Thyroid gland (tissue), 4 donors: ENCODE measurements around the gene TBC1D22A.

ENCODE experiments used
- POLR2A ChIP-seq, 2 donors: fragments of 450-650 bp; IDR thresholded peaks; one replicate each; pipeline ENCODE4 v1.6.1; 2017; ENCODE audit warnings: antibody characterized with exemption in 2 of 2, mild to moderate bottlenecking in 2 of 2, moderate library complexity in 1 of 2
- TF ChIP-seq, protein P1 (sequence below), 6 experiments: fragments of 200-600 bp in 3 of 6; fragments of 450-650 bp in 3 of 6; sonication (generic) in 3 of 6; IDR thresholded peaks; one replicate each; pipeline ENCODE4 v1.5.1; 2016 to 2019; ENCODE audit warnings: antibody characterized with exemption in 6 of 6, mild to moderate bottlenecking in 2 of 6, inconsistent platforms in 1 of 6, moderate library complexity in 1 of 6

DNA sequence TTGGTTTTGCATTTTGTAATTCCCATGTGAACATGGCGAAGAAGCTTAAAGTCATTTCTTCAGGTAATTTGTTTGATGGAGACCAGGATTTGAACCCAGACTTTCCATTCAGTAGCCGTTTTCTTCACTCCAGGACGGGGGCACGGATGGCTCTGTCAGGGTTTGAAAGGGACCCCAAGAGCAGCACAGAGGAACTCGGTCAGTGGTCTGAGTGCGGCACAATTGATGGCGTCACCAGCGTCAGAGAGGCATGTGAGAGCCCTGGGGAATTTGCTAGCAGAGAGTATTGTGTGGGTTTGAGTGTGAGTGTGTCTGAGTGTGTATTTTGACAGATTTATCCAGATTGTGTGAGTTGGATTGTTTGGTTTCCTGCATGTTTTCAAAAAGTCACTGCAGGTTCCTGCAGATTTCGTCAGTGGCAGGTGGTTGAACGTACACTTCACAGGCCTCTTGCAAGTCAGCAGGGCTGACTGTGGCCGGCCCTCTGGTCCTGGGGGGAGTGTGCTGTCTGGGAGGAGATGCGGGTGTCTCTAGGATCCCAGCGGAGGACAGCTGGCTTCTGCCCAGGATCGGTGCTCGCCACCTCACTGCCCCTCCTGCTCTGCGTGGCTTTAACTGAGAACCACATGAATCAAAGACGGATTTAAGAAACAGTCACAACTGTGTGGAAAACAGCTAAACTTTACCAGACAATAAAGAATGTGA lies 199.3 kb downstream of the TBC1D22A start:
- TF ChIP-seq, protein P1, sequence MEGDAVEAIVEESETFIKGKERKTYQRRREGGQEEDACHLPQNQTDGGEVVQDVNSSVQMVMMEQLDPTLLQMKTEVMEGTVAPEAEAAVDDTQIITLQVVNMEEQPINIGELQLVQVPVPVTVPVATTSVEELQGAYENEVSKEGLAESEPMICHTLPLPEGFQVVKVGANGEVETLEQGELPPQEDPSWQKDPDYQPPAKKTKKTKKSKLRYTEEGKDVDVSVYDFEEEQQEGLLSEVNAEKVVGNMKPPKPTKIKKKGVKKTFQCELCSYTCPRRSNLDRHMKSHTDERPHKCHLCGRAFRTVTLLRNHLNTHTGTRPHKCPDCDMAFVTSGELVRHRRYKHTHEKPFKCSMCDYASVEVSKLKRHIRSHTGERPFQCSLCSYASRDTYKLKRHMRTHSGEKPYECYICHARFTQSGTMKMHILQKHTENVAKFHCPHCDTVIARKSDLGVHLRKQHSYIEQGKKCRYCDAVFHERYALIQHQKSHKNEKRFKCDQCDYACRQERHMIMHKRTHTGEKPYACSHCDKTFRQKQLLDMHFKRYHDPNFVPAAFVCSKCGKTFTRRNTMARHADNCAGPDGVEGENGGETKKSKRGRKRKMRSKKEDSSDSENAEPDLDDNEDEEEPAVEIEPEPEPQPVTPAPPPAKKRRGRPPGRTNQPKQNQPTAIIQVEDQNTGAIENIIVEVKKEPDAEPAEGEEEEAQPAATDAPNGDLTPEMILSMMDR (IDR thresholded peaks at IDR 0.05), result no peak
- no peak for TF ChIP-seq POLR2A (IDR thresholded peaks at IDR 0.05)
